Peyer's patch (tissue), 4 donors: Measurements from ENCODE around the gene ORM1.

Source experiments
- CTCF ChIP-seq, 6 experiments: fragments of 450-650 bp in 4 of 6; fragments of 200-600 bp in 2 of 6; sonication (generic) in 1 of 6; IDR thresholded peaks; one replicate each; pipeline ENCODE4 v1.5.1; 2017 to 2019; ENCODE audit warnings: antibody characterized with exemption in 6 of 6, mild to moderate bottlenecking in 3 of 6, moderate library complexity in 1 of 6
- POLR2A ChIP-seq, 2 donors: fragments of 450-650 bp; IDR thresholded peaks; one replicate each; pipeline ENCODE4 v1.5.1; 2017; ENCODE audit warnings: antibody characterized with exemption in 2 of 2, mild to moderate bottlenecking in 2 of 2, moderate library complexity in 2 of 2

GRCh38 chr9:114282507-114282906, 40.4 kb upstream of the ORM1 start:
- TF ChIP-seq POLR2A (IDR thresholded peaks at IDR 0.05) (no peak), CTCF (IDR thresholded peaks at IDR 0.05) (no peak)
